IPS DF 4.7 (cell line): Measurements from ENCODE around the gene YTHDF1.
"Not testable (repeated sequence)": the region's sequence is repeated elsewhere in the genome, so short reads cannot be mapped to it uniquely, and the experiment has no call there.

Source experiments
- DNase-seq: peaks from one replicate; pipeline ENCODE4 v3.0.0-alpha.2; 2013; ENCODE audit warnings: low spot score; ENCODE audit errors: extremely low read depth

YTHDF1 gene

GRCh38 chr20:63216041-63216848 is at the start of gene YTHDF1:
Gene YTHDF1, minus strand, starts transcription at chr20:63216131. Its CDS starts 239 bp downstream, at chr20:63215892.
- DNase-seq: no peak

DNA sequence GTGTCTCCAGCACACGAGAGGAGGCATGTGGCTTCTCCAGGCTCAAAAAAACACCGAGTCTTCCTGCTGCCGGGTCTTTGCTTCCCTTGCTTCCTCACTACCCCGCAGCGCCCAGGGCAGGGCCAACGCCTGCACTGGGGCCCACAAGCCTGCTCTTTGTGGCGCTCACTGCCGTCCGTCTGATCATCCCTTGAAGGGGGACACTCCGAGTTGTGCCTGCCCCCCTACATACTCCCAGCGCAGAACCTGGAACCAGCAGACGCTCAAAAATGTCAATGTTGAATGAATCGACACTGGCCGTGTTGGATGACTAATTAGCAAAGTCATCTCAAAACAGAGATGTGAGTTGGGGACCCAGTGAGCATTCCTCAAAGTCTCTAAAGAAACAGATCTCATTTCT is 48.6 kb upstream of the YTHDF1 start:
- DNase-seq: no peak

GRCh38 chr20:63264000-63264399 is 48.1 kb upstream of the YTHDF1 start:
- DNase-seq: no peak

- DNase-seq: no peak
These were observed 46.9 kb upstream of the YTHDF1 start for GRCh38 chr20:63262836-63263235.

- DNase-seq: no peak
These were observed 46.0 kb upstream of the YTHDF1 start for GRCh38 chr20:63261795-63262528.

- no peak for DNase-seq
These were observed 45.3 kb upstream of the YTHDF1 start for GRCh38 chr20:63261060-63261794.

GRCh38 chr20:63260521-63260920 is 44.6 kb upstream of the YTHDF1 start:
- DNase-seq: no peak

- no peak for DNase-seq
These were observed 44.0 kb upstream of the YTHDF1 start for GRCh38 chr20:63259734-63260460.

DNA sequence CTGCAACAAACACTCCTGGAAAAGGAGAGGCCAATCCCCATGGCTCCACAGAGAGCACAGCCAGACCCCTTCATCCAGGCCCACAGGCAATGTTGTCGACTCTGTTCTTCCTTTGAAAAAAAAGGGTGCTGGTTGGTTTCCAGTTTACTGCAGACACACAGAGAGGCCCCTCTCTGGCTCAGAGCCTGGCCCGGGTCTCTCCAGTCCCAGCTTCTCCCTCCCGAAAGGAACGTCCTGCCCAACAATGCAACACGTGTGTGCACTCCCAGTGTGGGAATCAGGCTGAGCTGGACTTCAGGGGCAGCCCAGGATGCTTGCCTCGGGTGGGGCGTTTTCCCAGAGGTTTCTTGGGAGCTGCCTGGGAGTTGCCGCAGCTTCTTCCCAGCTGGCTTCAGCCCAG is 42.9 kb upstream of the YTHDF1 start:
- DNase-seq: no peak

DNA sequence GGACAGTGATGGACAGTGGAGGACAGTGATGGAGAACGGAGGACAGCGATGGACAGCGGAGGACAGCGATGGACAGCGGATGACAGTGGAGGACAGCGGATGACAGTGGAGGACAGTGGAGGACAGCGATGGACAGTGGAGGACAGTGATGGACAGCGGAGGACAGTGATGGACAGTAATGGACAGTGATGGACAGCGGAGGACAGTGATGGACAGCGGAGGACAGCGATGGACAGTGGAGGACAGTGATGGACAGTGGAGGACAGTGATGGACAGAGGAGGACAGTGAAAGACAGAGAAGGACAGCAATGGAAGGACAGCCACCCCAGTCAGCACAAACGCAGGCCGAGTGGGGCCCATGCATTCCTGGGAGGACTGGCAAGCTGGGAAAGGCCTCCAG is 41.7 kb upstream of the YTHDF1 start:
- no peak for DNase-seq

DNA sequence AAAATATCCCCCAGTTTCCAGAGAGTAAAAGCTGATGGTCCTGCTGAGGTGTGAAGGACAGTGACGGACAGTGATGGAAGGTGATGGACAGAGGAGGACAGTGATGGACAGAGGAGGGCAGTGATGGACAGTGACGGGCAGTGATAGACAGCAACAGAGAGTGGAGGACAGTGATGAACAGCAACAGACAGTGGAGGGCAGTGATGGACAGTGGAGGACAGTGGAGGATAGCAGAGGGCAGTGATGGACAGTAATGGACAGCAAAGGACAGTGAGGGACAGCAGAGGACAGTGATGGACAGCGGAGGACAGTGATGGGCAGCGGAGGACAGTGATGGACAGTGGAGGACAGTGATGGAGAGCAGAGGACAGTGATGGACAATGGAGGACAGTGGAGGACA is 41.0 kb upstream of the YTHDF1 start:
- no peak for DNase-seq

GRCh38 chr20:63255931-63256704 is 40.2 kb upstream of the YTHDF1 start:
- no peak for DNase-seq

GRCh38 chr20:63254606-63255384 is 38.9 kb upstream of the YTHDF1 start:
- no peak for DNase-seq

DNA sequence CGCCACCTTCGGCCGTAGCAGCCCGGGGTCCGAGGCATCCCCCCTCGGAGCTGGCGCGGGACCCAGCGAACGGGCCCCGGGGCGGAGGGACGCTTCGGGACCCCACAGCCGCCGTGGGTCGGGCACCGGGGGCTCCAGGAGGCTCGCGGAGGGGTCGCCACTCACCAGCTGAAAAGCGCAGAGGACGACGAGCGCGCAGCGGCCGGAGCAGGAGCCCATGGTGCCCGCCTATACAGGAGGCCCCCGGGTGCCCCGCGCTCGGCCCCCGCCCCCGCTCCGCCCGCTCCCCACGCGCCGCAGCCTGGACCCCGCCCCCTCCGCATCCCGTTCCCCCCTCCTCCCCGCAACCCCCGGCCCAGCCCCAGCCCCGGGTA is 38.3 kb upstream of the YTHDF1 start, which contains the start of gene NKAIN4:
NKAIN4 (minus strand) TSS at position 232 of the 374 bp plus-strand sequence; CDS start at position 219, 13 bp downstream.
- no peak for DNase-seq

DNA sequence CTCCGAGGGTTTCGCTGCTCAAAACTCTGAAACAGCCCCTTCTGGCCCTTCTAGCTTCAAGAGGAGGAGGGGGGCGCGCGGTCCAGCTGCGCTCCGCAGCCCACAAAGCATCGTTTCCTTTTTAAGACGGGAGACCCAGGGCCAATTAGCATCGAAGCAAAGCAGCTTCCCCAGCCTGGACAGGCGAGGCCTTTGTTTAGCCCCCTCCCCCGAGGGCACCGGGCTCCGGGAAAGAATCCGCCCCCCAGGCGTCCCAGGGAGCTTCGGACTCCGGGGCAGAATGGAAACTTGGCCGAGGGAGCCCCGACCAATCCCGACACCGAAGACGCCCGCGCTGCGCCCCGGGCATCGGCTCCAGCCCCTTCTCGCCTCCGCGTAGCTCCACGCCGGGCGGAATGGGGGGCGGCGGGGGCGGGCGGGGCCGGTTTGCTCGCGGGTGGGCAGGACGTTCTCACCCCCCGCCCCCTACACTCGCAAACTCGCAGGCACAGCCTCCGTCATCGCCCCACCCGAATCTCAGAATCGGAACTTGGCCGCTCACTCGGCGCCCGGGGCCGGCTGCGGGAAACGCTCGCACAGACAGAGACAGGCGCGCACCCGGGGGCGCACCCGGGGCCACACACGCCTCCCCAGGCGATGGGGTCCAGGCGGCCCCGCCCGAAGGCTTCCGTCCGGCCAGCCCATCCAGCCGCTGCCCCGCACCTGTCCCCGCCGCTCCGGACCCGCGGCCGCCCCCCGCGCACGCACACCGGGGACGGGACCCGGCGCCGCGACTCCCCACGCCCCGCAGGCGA is 37.7 kb upstream of the YTHDF1 start:
- DNase-seq: no peak

- DNase-seq: no peak
These were observed 37.1 kb upstream of the YTHDF1 start for GRCh38 chr20:63253065-63253437.

GRCh38 chr20:63252284-63252711 is 36.4 kb upstream of the YTHDF1 start:
- no peak for DNase-seq

DNA sequence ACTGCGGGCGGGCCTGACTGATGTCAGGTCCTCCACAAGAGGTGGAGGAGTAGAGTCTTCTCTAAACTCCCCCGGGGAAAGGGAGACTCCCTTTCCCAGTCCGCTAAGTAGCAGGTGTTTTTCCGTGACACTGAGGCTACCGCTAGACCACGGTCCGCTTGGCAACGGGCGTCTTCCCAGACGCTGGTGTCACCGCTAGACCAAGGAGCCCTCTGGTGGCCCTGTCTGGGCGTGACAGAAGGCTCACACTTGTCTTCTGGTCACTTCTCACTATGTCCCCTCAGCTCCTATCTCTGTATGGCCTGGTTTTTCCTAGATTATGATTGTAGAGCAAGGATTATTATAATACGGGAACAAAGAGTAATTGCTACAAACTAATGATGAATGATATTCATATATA is 35.4 kb upstream of the YTHDF1 start:
- not testable (repeated sequence) for DNase-seq

DNA sequence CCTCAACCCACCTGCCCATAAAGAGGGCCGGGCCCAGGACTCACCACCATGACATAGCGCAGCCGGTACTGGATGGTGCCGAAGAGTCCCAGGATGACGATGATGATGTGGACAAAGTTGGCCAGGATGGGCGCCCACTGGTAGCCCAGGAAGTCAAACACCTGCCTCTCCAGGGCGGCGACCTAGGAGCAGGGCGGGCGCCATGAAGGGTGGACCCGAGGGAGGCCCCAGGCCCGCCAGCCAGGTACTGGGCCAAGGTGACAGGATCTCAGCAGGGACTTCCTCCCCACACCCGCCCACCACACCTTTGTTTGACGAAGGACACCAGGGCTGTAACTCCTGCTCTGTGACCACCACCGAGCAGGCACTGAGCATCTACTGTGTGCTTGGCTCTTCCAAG is 34.0 kb upstream of the YTHDF1 start:
- DNase-seq: no peak
